ENCODE results near the gene CCDC78. TPM values are rescaled to one million over a fixed set of nuclear protein-coding genes. Genes with fewer than 3 reads are reported as not detected.

The CCDC78 gene
- total and polyA plus RNA-seq, 2 donors (not counting 3 experiments of a cell fraction or from before 2014, with no cell fraction given): 0.50 to 1.3 TPM

DNA sequence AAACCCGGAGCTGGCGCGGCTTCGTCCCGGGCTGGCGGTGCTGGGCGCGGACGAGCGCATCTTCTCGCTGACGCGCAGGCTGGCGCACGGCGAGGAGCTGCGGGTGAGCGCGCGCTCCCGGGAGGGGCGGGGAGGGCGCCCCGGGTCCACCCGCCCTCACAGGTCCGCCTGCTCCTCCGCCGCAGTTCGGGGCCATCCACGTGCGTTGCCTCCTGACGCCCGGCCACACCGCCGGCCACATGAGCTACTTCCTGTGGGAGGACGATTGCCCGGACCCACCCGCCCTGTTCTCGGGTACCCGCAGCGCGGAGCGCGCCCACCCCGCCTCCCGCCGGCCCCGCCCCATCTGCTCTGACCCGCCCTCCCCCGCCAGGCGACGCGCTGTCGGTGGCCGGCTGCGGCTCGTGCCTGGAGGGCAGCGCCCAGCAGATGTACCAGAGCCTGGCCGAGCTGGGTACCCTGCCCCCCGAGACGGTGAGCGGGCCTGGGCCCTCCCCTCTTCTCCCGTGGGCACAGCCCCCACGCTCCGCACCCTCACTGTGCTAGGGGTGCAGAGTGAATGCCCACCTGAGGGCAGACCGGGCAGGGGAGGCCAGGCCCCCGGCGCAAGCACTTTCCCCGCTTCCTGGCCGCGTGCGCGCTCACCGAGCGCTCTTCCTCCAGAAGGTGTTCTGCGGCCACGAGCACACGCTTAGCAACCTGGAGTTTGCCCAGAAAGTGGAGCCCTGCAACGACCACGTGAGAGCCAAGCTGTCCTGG lies 2.1 kb upstream of the CCDC78 start:
- Histone ChIP-seq H3K9me3 (replicated peaks; ENCODE audit: control insufficient read depth, insufficient read depth, low read length) (no peaks in the 10 kb centered on the region), H3K27me3 (ENCODE audit: control insufficient read depth in 2 of 2, insufficient read depth in 2 of 2, low read length in 2 of 2) (no peaks in the 10 kb centered on the region), H2AFZ (ENCODE audit: low read depth, low read length) (peak overlapping the region; percentile 37), H3K4me2 (ENCODE audit: insufficient read depth, low read length) (peak overlapping the region; percentile 38), H3K27ac (ENCODE audit: insufficient read depth, low read depth, low read length) (no peak overlapping the region), H3K4me1 (ENCODE audit: control insufficient read depth, extremely low read depth, insufficient read depth, low read length) (peaks cover 13% of the 10 kb centered on the region), H3K9ac (replicated peaks; ENCODE audit: extremely low read depth, insufficient read depth, low read length) (no peak overlapping the region), H3K4me3 (replicated peaks in 1 of 3; ENCODE audit: insufficient read depth in 1 of 3, low read depth in 1 of 3, low read length in 3 of 3) (peak overlapping the region in 2 of 3 experiments; percentile 19 to 44), H4K20me1 (replicated peaks; ENCODE audit: control insufficient read depth, extremely low read depth, insufficient read depth, low read length) (no peaks in the 10 kb centered on the region), H3K9me1 (replicated peaks; ENCODE audit: control insufficient read depth, extremely low read depth, insufficient read depth, low read length) (no peaks in the 10 kb centered on the region), H3K36me3 (ENCODE audit: control insufficient read depth in 2 of 2, extremely low read depth in 1 of 2, insufficient read depth in 2 of 2, low read length in 2 of 2) (peaks cover 4 to 7% of the 10 kb centered on the region in 2 experiments), H3K79me2 (ENCODE audit: control insufficient read depth, insufficient read depth, low read length) (no peaks in the 10 kb centered on the region)
- dilution Hi-C loops (cut with MboI; ENCODE audit: extremely low pct_ligation_motif_present, low sequenced_read_pairs): no loop called here
- intact Hi-C loops (cut with micrococcal nuclease): loop anchor here (2.0 kb wide), 1 partner anchor 14 kb away; the partner anchor contains the start of gene METRN
- BruUV-seq (replicated peaks): no TSS peak
- FAIRE-seq (peak; percentile 67), DNase-seq (ENCODE audit: low read depth, low spot score) (peak; percentile 55)
- peak; percentile 17 for TF ChIP-seq POLR2A (IDR thresholded peaks at IDR 0.05; ENCODE audit: low read depth, low read length)
- no peak for TF ChIP-seq FOS (IDR thresholded peaks at IDR 0.05; ENCODE audit: borderline replicate concordance, insufficient read depth, low read length)
- TF ChIP-seq CTCF (IDR thresholded peaks at IDR 0.05; ENCODE audit: extremely low read depth in 1 of 2, insufficient read depth in 1 of 2, low read depth in 1 of 2, low read length in 2 of 2): no peak
- no peak for TF ChIP-seq GATA2 (IDR thresholded peaks at IDR 0.05; ENCODE audit: insufficient read depth, insufficient read length, low read depth, low read length)
- peak; percentile 39 for TF ChIP-seq POLR2AphosphoS5 (IDR thresholded peaks at IDR 0.05; ENCODE audit: insufficient read depth, low read depth, low read length)
- peak; percentile 46 for TF ChIP-seq MYC (IDR thresholded peaks at IDR 0.05; ENCODE audit: low read depth, low read length)
- TF ChIP-seq JUN (IDR thresholded peaks at IDR 0.05; ENCODE audit: borderline replicate concordance, insufficient read depth, insufficient read length, low read depth): no peak
- peak; percentile 68 for TF ChIP-seq MAX (IDR thresholded peaks at IDR 0.05; ENCODE audit: insufficient read depth, insufficient read length)
- ChIA-PET CTCF (interaction anchor here (0.6 to 5.7 kb wide), 6 partner anchors 8 to 60 kb away, joined by 3 to 34 read pairs (median 6); partner anchors contain the start of genes CHTF18, METRN and RPUSD1), POLR2A (interaction anchor here (0.6 to 0.7 kb wide), 2 partner anchors 53 to 170 kb away, joined by 3 to 4 read pairs; partner anchors contain the start of gene RHBDL1)
